Measurements from ENCODE around the gene CLTB. TPM values are rescaled to one million over a fixed set of nuclear protein-coding genes. Genes with fewer than 3 reads are reported as not detected.

The CLTB gene
- total and polyA plus RNA-seq, 2 of the 13 experiments (the other 11 are each of a cell fraction or from before 2014, with no cell fraction given), result 23.3 to 33.8 TPM

DNA sequence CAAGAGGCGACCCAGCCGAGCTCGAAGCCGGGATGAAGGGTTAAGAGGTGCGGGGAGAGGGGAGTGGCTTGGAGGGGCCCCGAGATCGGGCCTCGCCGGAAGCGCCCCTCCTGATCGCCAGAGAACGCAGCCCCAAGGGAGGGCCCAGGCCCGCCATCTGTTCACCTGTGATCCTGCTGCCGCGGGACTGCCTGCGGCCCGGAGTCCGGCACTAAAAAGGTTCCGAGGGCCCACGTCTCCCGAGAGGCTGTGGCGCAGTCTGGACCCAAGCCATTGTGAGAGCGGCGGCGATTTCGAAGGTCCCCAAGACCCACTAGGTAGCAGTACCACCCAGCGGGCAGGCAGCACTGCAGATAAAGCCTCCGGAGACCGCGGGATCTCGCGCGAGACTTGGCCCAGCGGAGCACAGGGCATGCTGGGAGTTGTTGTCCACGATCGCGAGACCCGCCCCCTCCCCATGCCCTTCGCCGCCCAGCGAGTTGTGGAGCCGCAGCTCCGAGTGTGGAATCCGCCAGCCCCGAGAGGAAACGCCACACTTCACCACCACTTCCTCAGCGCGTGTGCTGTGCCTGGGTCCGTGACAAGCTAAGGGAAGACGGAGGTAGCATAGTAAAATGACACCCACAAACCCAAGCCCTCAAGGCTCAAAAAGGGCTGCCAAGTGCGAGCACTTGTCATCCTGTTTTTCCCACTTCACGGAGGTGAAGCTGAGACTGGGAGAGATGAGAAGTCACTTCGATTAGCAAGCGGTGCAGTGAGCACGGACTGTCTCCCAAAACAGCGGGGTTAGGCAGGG, 54.7 kb downstream of the CLTB start, which contains the start of gene KIAA1191 (continued):
- TF ChIP-seq, protein P1, sequence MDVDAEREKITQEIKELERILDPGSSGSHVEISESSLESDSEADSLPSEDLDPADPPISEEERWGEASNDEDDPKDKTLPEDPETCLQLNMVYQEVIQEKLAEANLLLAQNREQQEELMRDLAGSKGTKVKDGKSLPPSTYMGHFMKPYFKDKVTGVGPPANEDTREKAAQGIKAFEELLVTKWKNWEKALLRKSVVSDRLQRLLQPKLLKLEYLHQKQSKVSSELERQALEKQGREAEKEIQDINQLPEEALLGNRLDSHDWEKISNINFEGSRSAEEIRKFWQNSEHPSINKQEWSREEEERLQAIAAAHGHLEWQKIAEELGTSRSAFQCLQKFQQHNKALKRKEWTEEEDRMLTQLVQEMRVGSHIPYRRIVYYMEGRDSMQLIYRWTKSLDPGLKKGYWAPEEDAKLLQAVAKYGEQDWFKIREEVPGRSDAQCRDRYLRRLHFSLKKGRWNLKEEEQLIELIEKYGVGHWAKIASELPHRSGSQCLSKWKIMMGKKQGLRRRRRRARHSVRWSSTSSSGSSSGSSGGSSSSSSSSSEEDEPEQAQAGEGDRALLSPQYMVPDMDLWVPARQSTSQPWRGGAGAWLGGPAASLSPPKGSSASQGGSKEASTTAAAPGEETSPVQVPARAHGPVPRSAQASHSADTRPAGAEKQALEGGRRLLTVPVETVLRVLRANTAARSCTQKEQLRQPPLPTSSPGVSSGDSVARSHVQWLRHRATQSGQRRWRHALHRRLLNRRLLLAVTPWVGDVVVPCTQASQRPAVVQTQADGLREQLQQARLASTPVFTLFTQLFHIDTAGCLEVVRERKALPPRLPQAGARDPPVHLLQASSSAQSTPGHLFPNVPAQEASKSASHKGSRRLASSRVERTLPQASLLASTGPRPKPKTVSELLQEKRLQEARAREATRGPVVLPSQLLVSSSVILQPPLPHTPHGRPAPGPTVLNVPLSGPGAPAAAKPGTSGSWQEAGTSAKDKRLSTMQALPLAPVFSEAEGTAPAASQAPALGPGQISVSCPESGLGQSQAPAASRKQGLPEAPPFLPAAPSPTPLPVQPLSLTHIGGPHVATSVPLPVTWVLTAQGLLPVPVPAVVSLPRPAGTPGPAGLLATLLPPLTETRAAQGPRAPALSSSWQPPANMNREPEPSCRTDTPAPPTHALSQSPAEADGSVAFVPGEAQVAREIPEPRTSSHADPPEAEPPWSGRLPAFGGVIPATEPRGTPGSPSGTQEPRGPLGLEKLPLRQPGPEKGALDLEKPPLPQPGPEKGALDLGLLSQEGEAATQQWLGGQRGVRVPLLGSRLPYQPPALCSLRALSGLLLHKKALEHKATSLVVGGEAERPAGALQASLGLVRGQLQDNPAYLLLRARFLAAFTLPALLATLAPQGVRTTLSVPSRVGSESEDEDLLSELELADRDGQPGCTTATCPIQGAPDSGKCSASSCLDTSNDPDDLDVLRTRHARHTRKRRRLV (CRISPR knock-in tag; IDR thresholded peaks at IDR 0.05), result peak; percentile 62; the same call in 1 of the 2 replicates
- peak; percentile 98 for TF ChIP-seq CHD2 (IDR thresholded peaks at IDR 0.05; ENCODE audit: low read depth, low read length)
- no peak for TF ChIP-seq CENPX (CRISPR knock-in tag; IDR thresholded peaks at IDR 0.05)
- TF ChIP-seq DR1 (CRISPR knock-in tag; IDR thresholded peaks at IDR 0.05), result peak; percentile 98
- TF ChIP-seq TCF12 (IDR thresholded peaks at IDR 0.05), result no peak
- TF ChIP-seq TCF12 (CRISPR knock-in tag; IDR thresholded peaks at IDR 0.05), result 0 out of 2 replicates have a peak, but pooled peaks have one; percentile 10
- TF ChIP-seq GMEB1 (CRISPR knock-in tag; IDR thresholded peaks at IDR 0.05; ENCODE audit: borderline replicate concordance), result peak; percentile 66
- TF ChIP-seq ZC3H13 (CRISPR knock-in tag; IDR thresholded peaks at IDR 0.05), result no peak
- TF ChIP-seq FOXM1 (CRISPR knock-in tag; IDR thresholded peaks at IDR 0.05), result no peak
- peak; percentile 75 for TF ChIP-seq AHDC1 (CRISPR knock-in tag; IDR thresholded peaks at IDR 0.05; ENCODE audit: borderline replicate concordance)
- TF ChIP-seq RXRB (CRISPR knock-in tag; IDR thresholded peaks at IDR 0.05; ENCODE audit: borderline replicate concordance), result peak; percentile 76
- no peak for TF ChIP-seq PHB2 (IDR thresholded peaks at IDR 0.05; ENCODE audit: partially characterized antibody)
- TF ChIP-seq ZHX1 (CRISPR knock-in tag; IDR thresholded peaks at IDR 0.05; ENCODE audit: low read depth), result no peak

Measured in HepG2 (cell line).